HepG2 (cell line): ENCODE measurements around the gene LDLRAD4. TPM values are rescaled to one million over a fixed set of nuclear protein-coding genes. Genes with fewer than 3 reads are reported as not detected.

ENCODE experiments used
- ATAC-seq: fragments of 200-7000 bp; cut with Tn5 transposase; 3 replicates; pipeline ENCODE4 v1.9.1; 2020; ENCODE audit warnings: mild to moderate bottlenecking, moderate library complexity
- BruUV-seq: library from RNA; stranded (reverse); fragments of 400-500 nt; replicated peaks from 2 replicates; lab custom pipeline; 2021; lab: Mats Ljungman, UMichigan
- CTCF ChIA-PET: fragments of 300-600 bp; formaldehyde crosslinking; extraction: SDS; loops from one replicate; lab custom pipeline; 2021; ENCODE audit warnings: low total read pairs, inconsistent platforms, low intra/inter-chr PET ratio; lab: Yijun Ruan, JAX
- POLR2A ChIA-PET: fragments of 350-600 bp; sonication (Branson Sonifier 250); formaldehyde crosslinking; loops from one replicate; lab custom pipeline; 2020; ENCODE audit warnings: antibody characterized with exemption, inconsistent platforms; lab: Yijun Ruan, JAX
- DNase-seq: peaks from one replicate; pipeline ENCODE4 v3.0.0-alpha.2; 2015; ENCODE audit warnings: low spot score
- FAIRE-seq: peaks from 3 replicates; lab custom pipeline; 2011; peaks lifted over from hg19 to GRCh38; lab: Jason Lieb, UNC
- H2AFZ ChIP-seq: one replicate; pipeline ENCODE4 v1.6.1; 2011; ENCODE audit warnings: low read length, inconsistent platforms
- H3K27ac ChIP-seq: fragments of 300-600 bp; 3 replicates; pipeline ENCODE4 v1.8.0; 2011; ENCODE audit warnings: mixed run types, mild to moderate bottlenecking, mixed read lengths, low read length, inconsistent platforms; ENCODE audit not compliant: insufficient read depth; ENCODE audit errors: extremely low read length
- H3K27me3 ChIP-seq, 2 experiments: fragments of 200-600 bp in 1 of 2; 2 replicates in 1 of 2; 3 replicates in 1 of 2; pipeline versions ENCODE4 v1.6.0 to v1.8.0; 2011; ENCODE audit warnings: low read length in 2 of 2, mild to moderate bottlenecking in 2 of 2, moderate library complexity in 2 of 2, inconsistent platforms in 1 of 2; ENCODE audit not compliant: insufficient read depth in 2 of 2, control insufficient read depth in 1 of 2
- H3K36me3 ChIP-seq, 2 experiments: fragments of 200-600 bp in 1 of 2; replicated peaks in 1 of 2; 2 replicates in 1 of 2; 3 replicates in 1 of 2; pipeline versions ENCODE4 v1.5.1 to v1.8.0; 2011; ENCODE audit warnings: low read length in 2 of 2, inconsistent platforms in 1 of 2; ENCODE audit not compliant: insufficient read depth in 2 of 2, control insufficient read depth in 1 of 2
- H3K4me1 ChIP-seq: 2 replicates; pipeline ENCODE4 v1.5.1; 2012; ENCODE audit warnings: low read length, inconsistent platforms; ENCODE audit not compliant: insufficient read depth
- H3K4me2 ChIP-seq: 2 replicates; pipeline ENCODE4 v1.6.0; 2011; ENCODE audit warnings: low read depth, low read length, inconsistent platforms
- H3K4me3 ChIP-seq, 3 experiments: fragments of 200-600 bp in 1 of 3; sonication (generic), shearing (Covaris generic) in 1 of 3; replicated peaks in 1 of 3; 2 replicates each; pipeline ENCODE4 v1.5.1; 2011 to 2016; ENCODE audit warnings: low read length in 3 of 3, inconsistent platforms in 2 of 3, low read depth in 2 of 3, mild to moderate bottlenecking in 2 of 3, control low read depth in 1 of 3, mixed read lengths in 1 of 3; ENCODE audit not compliant: insufficient read depth in 1 of 3
- H3K79me2 ChIP-seq: one replicate; pipeline ENCODE4 v1.6.1; 2011; ENCODE audit warnings: low read length, inconsistent platforms; ENCODE audit not compliant: insufficient read depth
- H3K9ac ChIP-seq: 2 replicates; pipeline ENCODE4 v1.6.0; 2011; ENCODE audit warnings: mild to moderate bottlenecking, low read depth, low read length, inconsistent platforms; ENCODE audit not compliant: insufficient read depth
- H3K9me3 ChIP-seq: 2 replicates; pipeline ENCODE4 v1.5.1; 2012; ENCODE audit warnings: mild to moderate bottlenecking, low read length
- H4K20me1 ChIP-seq: 2 replicates; pipeline ENCODE4 v1.6.0; 2011; ENCODE audit warnings: inconsistent platforms, mild to moderate bottlenecking, low read length, moderate library complexity; ENCODE audit not compliant: insufficient read depth
- ARID2 ChIP-seq: sonication (generic); formaldehyde crosslinking; IDR thresholded peaks from 2 replicates; pipeline ENCODE4 v1.8.1; 2022; ENCODE audit warnings: mild to moderate bottlenecking, missing genetic modification reagents, borderline replicate concordance
- DR1 ChIP-seq: sonication (generic); formaldehyde crosslinking; IDR thresholded peaks from 2 replicates; pipeline ENCODE4 v1.8.0; 2021; ENCODE audit warnings: mild to moderate bottlenecking, missing genetic modification reagents, inconsistent platforms
- ETV6 ChIP-seq: sonication (generic); formaldehyde crosslinking; conservative IDR thresholded peaks from 2 replicates; pipeline ENCODE4 v1.4.0; 2020; ENCODE audit warnings: missing genetic modification reagents
- FOXO1 ChIP-seq: sonication (generic); formaldehyde crosslinking; IDR thresholded peaks from 2 replicates; pipeline ENCODE4 v1.4.0; 2020; ENCODE audit warnings: missing genetic modification reagents
- IKZF1 ChIP-seq: fragments of 450-650 bp; IDR thresholded peaks from 2 replicates; pipeline ENCODE4 v1.7.1; 2016
- NFRKB ChIP-seq: fragments of 450-650 bp; IDR thresholded peaks from 2 replicates; pipeline ENCODE4 v1.6.1; 2017
- NFYB ChIP-seq: sonication (generic); formaldehyde crosslinking; IDR thresholded peaks from 2 replicates; pipeline ENCODE4 v1.4.0; 2020; ENCODE audit warnings: missing genetic modification reagents
- PPARG ChIP-seq: conservative IDR thresholded peaks from 2 replicates; pipeline ENCODE4 v1.6.1; 2016; ENCODE audit warnings: missing biosample characterization, missing genetic modification reagents
- PTBP1 ChIP-seq: fragments of 200-400 bp; formaldehyde crosslinking; IDR thresholded peaks from 2 replicates; pipeline ENCODE4 v1.6.1; 2018; ENCODE audit warnings: low read length, low read depth; ENCODE audit not compliant: poor library complexity, severe bottlenecking
- ZBTB7B ChIP-seq: sonication (generic); formaldehyde crosslinking; IDR thresholded peaks from 2 replicates; pipeline ENCODE4 v1.4.0; 2020; ENCODE audit warnings: missing genetic modification reagents
- ZNF256 ChIP-seq: sonication (generic); formaldehyde crosslinking; conservative IDR thresholded peaks from 2 replicates; pipeline ENCODE4 v1.4.0; 2020; ENCODE audit warnings: missing genetic modification reagents
- ZNF558 ChIP-seq: sonication (generic); formaldehyde crosslinking; IDR thresholded peaks from 2 replicates; pipeline ENCODE4 v1.9.0; 2022; ENCODE audit warnings: mild to moderate bottlenecking, missing genetic modification reagents, borderline replicate concordance
- ZNF841 ChIP-seq: sonication (generic); formaldehyde crosslinking; IDR thresholded peaks from 2 replicates; pipeline ENCODE4 v1.8.1; 2023; ENCODE audit warnings: missing genetic modification reagents, borderline replicate concordance
- ZSCAN21 ChIP-seq: sonication (generic); formaldehyde crosslinking; IDR thresholded peaks from 2 replicates; pipeline ENCODE4 v1.8.0; 2022; ENCODE audit warnings: mild to moderate bottlenecking, missing genetic modification reagents, moderate library complexity, borderline replicate concordance
- ZSCAN25 ChIP-seq: sonication (generic); formaldehyde crosslinking; IDR thresholded peaks from 2 replicates; pipeline ENCODE4 v1.8.0; 2022; ENCODE audit warnings: mild to moderate bottlenecking, missing genetic modification reagents
- WGBS: methylation state at CpG from one replicate; pipeline ENCODE4 v1.1.6; 2017; ENCODE audit warnings: low lambda C conversion rate; 5-methylcytosine and 5-hydroxymethylcytosine counted together
- in situ Hi-C: cut with HindIII; loops from 2 replicates; pipeline ENCODE4 v1.10.0; 2017; ENCODE audit warnings: low pct_unique_long_range_greater_than_20kb; ENCODE audit not compliant: extremely low pct_ligation_motif_present
- intact Hi-C: fragments of 100-400 bp; cut with micrococcal nuclease; formaldehyde crosslinking; loops from one replicate; pipeline ENCODE4 v1.10.0; 2022; ENCODE audit not compliant: unreplicated experiment
- polyA plus RNA-seq, 8 experiments: library from polyadenylated mRNA; depleted of rRNA in 3 of 8; stranded (reverse) in 7 of 8; unstranded in 1 of 8; fragments of >200 nt; fragmentation: Illumina TruSeq in 4 of 8; extraction: Trizol in 4 of 8; gene quantifications; 2 replicates each; pipeline versions ENCODE4 v1.2.1 to v1.2.3, GENCODE V29; 2011 to 2016; ENCODE audit warnings: low read depth in 4 of 8, missing spikeins in 1 of 8, mixed read lengths in 1 of 8; ENCODE audit not compliant: insufficient read depth in 1 of 8
- total RNA-seq, 5 experiments: library from RNA; depleted of rRNA; stranded (reverse); fragments of >200 nt; fragmentation: Illumina TruSeq; extraction: Trizol; gene quantifications; 2 replicates each; pipeline ENCODE4 v1.2.3, GENCODE V29; 2016; ENCODE audit warnings: low read depth in 1 of 5
- TF ChIP-seq, protein P1 (sequence below): sonication (generic); formaldehyde crosslinking; IDR thresholded peaks from 2 replicates; pipeline ENCODE4 v1.4.0; 2020; ENCODE audit warnings: missing genetic modification reagents
- TF ChIP-seq, protein P2 (sequence below): sonication (generic); formaldehyde crosslinking; IDR thresholded peaks from 2 replicates; pipeline ENCODE4 v1.8.1; 2023; ENCODE audit warnings: mild to moderate bottlenecking, missing genetic modification reagents
- TF ChIP-seq, protein P3 (sequence below): sonication (generic); formaldehyde crosslinking; IDR thresholded peaks from 2 replicates; pipeline ENCODE4 v1.4.0; 2020; ENCODE audit warnings: missing genetic modification reagents, borderline replicate concordance

Gene LDLRAD4
- total and polyA plus RNA-seq, 2 of the 13 experiments (the other 11 are each of a cell fraction or from before 2014, with no cell fraction given), result 13.6 to 20.9 TPM

DNA sequence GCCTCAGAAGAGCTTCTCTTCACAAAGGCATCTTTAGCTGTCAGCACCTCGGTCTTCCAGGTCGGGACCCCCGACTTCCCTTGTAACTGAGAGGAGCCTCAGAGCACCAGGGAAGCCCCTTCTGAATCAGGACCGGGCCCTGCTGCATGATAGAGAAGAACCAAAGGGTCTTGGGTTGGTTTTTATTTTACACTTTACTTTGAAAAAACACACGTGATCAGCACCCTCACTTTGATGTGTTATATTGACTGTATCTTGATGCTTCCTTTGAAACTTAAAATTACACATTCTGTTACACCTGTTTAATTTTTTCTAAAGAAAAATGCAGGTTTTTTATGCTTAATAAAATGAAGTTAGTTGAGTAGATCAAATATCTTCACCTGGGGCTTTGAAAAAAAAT lies 305.5 kb downstream of the LDLRAD4 start (continued):
- TF ChIP-seq PTBP1, result no peak
- TF ChIP-seq ZNF841, result no peak
- TF ChIP-seq DR1 (CRISPR knock-in tag), result no peak
- no peak for TF ChIP-seq IKZF1
- TF ChIP-seq, all 625 proteins: peak for 0

DNA sequence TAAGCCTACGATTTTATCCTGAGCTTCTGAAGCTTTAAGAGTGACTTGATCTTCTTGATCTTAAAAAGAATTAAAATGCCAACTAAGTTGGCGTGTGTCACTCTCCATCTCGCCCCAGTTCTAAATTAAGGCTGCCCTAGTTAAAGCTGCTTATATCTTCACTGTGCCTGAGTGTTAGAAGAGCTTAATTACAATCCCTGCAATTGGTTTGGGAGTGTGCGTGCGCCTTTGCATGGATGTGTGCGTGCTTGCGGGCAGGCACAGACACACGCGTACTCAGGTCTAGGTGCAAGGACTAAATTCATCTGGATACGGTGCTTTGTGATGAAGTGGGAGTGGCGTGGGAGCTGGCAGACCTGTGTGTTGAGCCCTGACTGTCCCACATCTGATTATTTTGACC lies 306.3 kb downstream of the LDLRAD4 start:
- no peaks in the 10 kb centered on the region for H3K79me2 ChIP-seq
- H2AFZ ChIP-seq, result no peak overlapping the region
- no peaks in the 10 kb centered on the region; a peak in 1 of 5 replicates for H3K36me3 ChIP-seq
- H3K9ac ChIP-seq, result no peak overlapping the region
- H3K4me3 ChIP-seq, result no peak overlapping the region
- H4K20me1 ChIP-seq, result no peaks in the 10 kb centered on the region
- H3K27me3 ChIP-seq, result no peaks in the 10 kb centered on the region
- no peak overlapping the region for H3K4me2 ChIP-seq
- H3K9me3 ChIP-seq, result no peaks in the 10 kb centered on the region
- intact Hi-C loops, result no loop called here
- CTCF ChIA-PET, result no interaction called here
- POLR2A ChIA-PET, result no interaction called here
- in situ Hi-C loops, result no loop called here
- no TSS peak for BruUV-seq
- no peaks in the 10 kb centered on the region for H3K4me1 ChIP-seq
- no peak overlapping the region for H3K27ac ChIP-seq
- FAIRE-seq (no peak), ATAC-seq (no peak), DNase-seq (no peak)
- 86% methylated on average over 11 of the region's 11 CpGs for WGBS
- TF ChIP-seq PPARG, result no peak
- TF ChIP-seq ZSCAN25 (CRISPR knock-in tag), result no peak
- no peak for TF ChIP-seq ETV6 (CRISPR knock-in tag)
- TF ChIP-seq FOXO1 (CRISPR knock-in tag), result no peak
- TF ChIP-seq, protein P1, sequence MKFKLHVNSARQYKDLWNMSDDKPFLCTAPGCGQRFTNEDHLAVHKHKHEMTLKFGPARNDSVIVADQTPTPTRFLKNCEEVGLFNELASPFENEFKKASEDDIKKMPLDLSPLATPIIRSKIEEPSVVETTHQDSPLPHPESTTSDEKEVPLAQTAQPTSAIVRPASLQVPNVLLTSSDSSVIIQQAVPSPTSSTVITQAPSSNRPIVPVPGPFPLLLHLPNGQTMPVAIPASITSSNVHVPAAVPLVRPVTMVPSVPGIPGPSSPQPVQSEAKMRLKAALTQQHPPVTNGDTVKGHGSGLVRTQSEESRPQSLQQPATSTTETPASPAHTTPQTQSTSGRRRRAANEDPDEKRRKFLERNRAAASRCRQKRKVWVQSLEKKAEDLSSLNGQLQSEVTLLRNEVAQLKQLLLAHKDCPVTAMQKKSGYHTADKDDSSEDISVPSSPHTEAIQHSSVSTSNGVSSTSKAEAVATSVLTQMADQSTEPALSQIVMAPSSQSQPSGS (CRISPR knock-in tag), result no peak
- TF ChIP-seq, protein P2, sequence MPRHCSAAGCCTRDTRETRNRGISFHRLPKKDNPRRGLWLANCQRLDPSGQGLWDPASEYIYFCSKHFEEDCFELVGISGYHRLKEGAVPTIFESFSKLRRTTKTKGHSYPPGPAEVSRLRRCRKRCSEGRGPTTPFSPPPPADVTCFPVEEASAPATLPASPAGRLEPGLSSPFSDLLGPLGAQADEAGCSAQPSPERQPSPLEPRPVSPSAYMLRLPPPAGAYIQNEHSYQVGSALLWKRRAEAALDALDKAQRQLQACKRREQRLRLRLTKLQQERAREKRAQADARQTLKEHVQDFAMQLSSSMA (CRISPR knock-in tag), result no peak
- TF ChIP-seq, protein P3, sequence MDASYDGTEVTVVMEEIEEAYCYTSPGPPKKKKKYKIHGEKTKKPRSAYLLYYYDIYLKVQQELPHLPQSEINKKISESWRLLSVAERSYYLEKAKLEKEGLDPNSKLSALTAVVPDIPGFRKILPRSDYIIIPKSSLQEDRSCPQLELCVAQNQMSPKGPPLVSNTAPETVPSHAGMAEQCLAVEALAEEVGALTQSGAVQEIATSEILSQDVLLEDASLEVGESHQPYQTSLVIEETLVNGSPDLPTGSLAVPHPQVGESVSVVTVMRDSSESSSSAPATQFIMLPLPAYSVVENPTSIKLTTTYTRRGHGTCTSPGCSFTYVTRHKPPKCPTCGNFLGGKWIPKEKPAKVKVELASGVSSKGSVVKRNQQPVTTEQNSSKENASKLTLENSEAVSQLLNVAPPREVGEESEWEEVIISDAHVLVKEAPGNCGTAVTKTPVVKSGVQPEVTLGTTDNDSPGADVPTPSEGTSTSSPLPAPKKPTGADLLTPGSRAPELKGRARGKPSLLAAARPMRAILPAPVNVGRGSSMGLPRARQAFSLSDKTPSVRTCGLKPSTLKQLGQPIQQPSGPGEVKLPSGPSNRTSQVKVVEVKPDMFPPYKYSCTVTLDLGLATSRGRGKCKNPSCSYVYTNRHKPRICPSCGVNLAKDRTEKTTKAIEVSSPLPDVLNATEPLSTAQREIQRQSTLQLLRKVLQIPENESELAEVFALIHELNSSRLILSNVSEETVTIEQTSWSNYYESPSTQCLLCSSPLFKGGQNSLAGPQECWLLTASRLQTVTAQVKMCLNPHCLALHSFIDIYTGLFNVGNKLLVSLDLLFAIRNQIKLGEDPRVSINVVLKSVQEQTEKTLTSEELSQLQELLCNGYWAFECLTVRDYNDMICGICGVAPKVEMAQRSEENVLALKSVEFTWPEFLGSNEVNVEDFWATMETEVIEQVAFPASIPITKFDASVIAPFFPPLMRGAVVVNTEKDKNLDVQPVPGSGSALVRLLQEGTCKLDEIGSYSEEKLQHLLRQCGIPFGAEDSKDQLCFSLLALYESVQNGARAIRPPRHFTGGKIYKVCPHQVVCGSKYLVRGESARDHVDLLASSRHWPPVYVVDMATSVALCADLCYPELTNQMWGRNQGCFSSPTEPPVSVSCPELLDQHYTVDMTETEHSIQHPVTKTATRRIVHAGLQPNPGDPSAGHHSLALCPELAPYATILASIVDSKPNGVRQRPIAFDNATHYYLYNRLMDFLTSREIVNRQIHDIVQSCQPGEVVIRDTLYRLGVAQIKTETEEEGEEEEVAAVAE (CRISPR knock-in tag), result no peak
- no peak for TF ChIP-seq NFRKB
- TF ChIP-seq ZNF558, result no peak
- no peak for TF ChIP-seq ARID2 (CRISPR knock-in tag)
- TF ChIP-seq ZSCAN21 (CRISPR knock-in tag), result no peak
- no peak for TF ChIP-seq ZBTB7B (CRISPR knock-in tag)
- TF ChIP-seq NFYB, result no peak
- TF ChIP-seq ZNF256 (CRISPR knock-in tag), result no peak
